IMR-90 (cell line): ENCODE results near the gene ASPHD2. TPM values are rescaled to one million over a fixed set of nuclear protein-coding genes. Genes with fewer than 3 reads are reported as not detected.

ENCODE experiments used
- ATAC-seq: fragments of 200-7000 bp; cut with Tn5 transposase; 2 replicates; pipeline ENCODE4 v1.9.1; 2020; ENCODE audit warnings: low read depth, mild to moderate bottlenecking, moderate library complexity
- BruUV-seq: library from RNA; stranded (reverse); fragments of 400-500 nt; replicated peaks from 2 replicates; lab custom pipeline; 2021; lab: Mats Ljungman, UMichigan
- CTCF ChIA-PET: fragments of 300-600 bp; formaldehyde crosslinking; extraction: SDS; loops from one replicate; lab custom pipeline; 2021; ENCODE audit warnings: antibody characterized with exemption; lab: Yijun Ruan, JAX
- POLR2A ChIA-PET: fragments of 300-600 bp; sonication (Branson Sonifier 250); formaldehyde crosslinking; loops from one replicate; lab custom pipeline; 2022; ENCODE audit warnings: antibody characterized with exemption; ENCODE audit not compliant: unreplicated experiment; lab: Charles Lee
- DNase-seq: peaks from one replicate; pipeline ENCODE4 v3.0.0; 2013
- H2AFZ ChIP-seq: replicated peaks from 2 replicates; pipeline ENCODE3; 2013; ENCODE audit warnings: low read length, mild to moderate bottlenecking; ENCODE audit not compliant: poor library complexity
- H2AK5ac ChIP-seq: 2 replicates; pipeline ENCODE4 v1.6.1; 2013; ENCODE audit warnings: low read depth, low read length, inconsistent platforms
- H2AK9ac ChIP-seq: replicated peaks from 2 replicates; pipeline ENCODE3; 2013; ENCODE audit warnings: mild to moderate bottlenecking, low read depth, low read length, moderate library complexity; ENCODE audit not compliant: poor library complexity
- H2BK120ac ChIP-seq: 2 replicates; pipeline ENCODE4 v1.6.1; 2013; ENCODE audit warnings: low read depth, low read length, inconsistent platforms
- H2BK15ac ChIP-seq: 3 replicates; pipeline ENCODE4 v1.6.1; 2013; ENCODE audit warnings: low read depth, low read length, inconsistent platforms
- H2BK20ac ChIP-seq: 2 replicates; pipeline ENCODE4 v1.6.1; 2013; ENCODE audit warnings: low read depth, mild to moderate bottlenecking, inconsistent platforms, low read length, moderate library complexity
- H2BK5ac ChIP-seq: 2 replicates; pipeline ENCODE4 v1.6.1; 2013; ENCODE audit warnings: mild to moderate bottlenecking, low read depth, low read length, inconsistent platforms; ENCODE audit not compliant: poor library complexity, severe bottlenecking
- H3K14ac ChIP-seq: replicated peaks from 2 replicates; pipeline ENCODE4 v1.6.1; 2013; ENCODE audit warnings: low read depth, low read length, inconsistent platforms
- H3K18ac ChIP-seq: 2 replicates; pipeline ENCODE4 v1.6.1; 2013; ENCODE audit warnings: low read depth, low read length, control low read depth
- H3K23ac ChIP-seq: 2 replicates; pipeline ENCODE4 v1.6.1; 2013; ENCODE audit warnings: low read depth, low read length, inconsistent platforms
- H3K27ac ChIP-seq: 2 replicates; pipeline ENCODE4 v1.5.1; 2013; ENCODE audit warnings: mild to moderate bottlenecking, control low read depth, low read length; ENCODE audit not compliant: insufficient read depth
- H3K27me3 ChIP-seq: 2 replicates; pipeline ENCODE4 v1.6.1; 2013; ENCODE audit warnings: low read length; ENCODE audit not compliant: control insufficient read depth, insufficient read depth
- H3K36me3 ChIP-seq: 2 replicates; pipeline ENCODE4 v1.6.1; 2013; ENCODE audit warnings: low read length, mixed read lengths; ENCODE audit not compliant: control insufficient read depth, insufficient read depth
- H3K4ac ChIP-seq: 2 replicates; pipeline ENCODE4 v1.6.1; 2013; ENCODE audit warnings: low read depth, low read length, inconsistent platforms
- H3K4me1 ChIP-seq: 2 replicates; pipeline ENCODE4 v1.6.1; 2013; ENCODE audit warnings: low read length, mixed read lengths; ENCODE audit not compliant: control insufficient read depth, insufficient read depth
- H3K4me2 ChIP-seq: 2 replicates; pipeline ENCODE4 v1.6.1; 2013; ENCODE audit warnings: low read depth, mild to moderate bottlenecking, control low read depth, low read length, moderate library complexity
- H3K4me3 ChIP-seq: 2 replicates; pipeline ENCODE4 v1.5.1; 2013; ENCODE audit warnings: low read depth, mild to moderate bottlenecking, control low read depth, low read length, moderate library complexity; ENCODE audit not compliant: insufficient read depth
- H3K56ac ChIP-seq: 2 replicates; pipeline ENCODE4 v1.6.1; 2013; ENCODE audit warnings: low read length, inconsistent platforms; ENCODE audit not compliant: insufficient read depth; ENCODE audit errors: extremely low read depth
- H3K79me1 ChIP-seq, 2 experiments: 2 replicates each; pipeline ENCODE4 v1.6.1; 2013; ENCODE audit warnings: low read length in 2 of 2, inconsistent platforms in 1 of 2, low read depth in 1 of 2
- H3K9ac ChIP-seq: 2 replicates; pipeline ENCODE4 v1.6.1; 2013; ENCODE audit warnings: low read depth, low read length, control low read depth
- H3K9me1 ChIP-seq: 2 replicates; pipeline ENCODE4 v1.6.1; 2013; ENCODE audit warnings: low read length, inconsistent platforms; ENCODE audit not compliant: insufficient read depth
- H3K9me3 ChIP-seq: 2 replicates; pipeline ENCODE4 v1.6.1; 2013; ENCODE audit warnings: low read length; ENCODE audit not compliant: control insufficient read depth, insufficient read depth
- H4K20me1 ChIP-seq: 2 replicates; pipeline ENCODE4 v1.6.1; 2013; ENCODE audit warnings: low read length, inconsistent platforms; ENCODE audit not compliant: insufficient read depth
- H4K5ac ChIP-seq: 2 replicates; pipeline ENCODE4 v1.6.1; 2013; ENCODE audit warnings: mild to moderate bottlenecking, low read depth, low read length, control low read depth
- H4K8ac ChIP-seq, 2 experiments: 2 replicates each; pipeline ENCODE4 v1.6.1; 2013; ENCODE audit warnings: low read depth in 2 of 2, low read length in 2 of 2, control low read depth in 1 of 2, inconsistent platforms in 1 of 2
- H4K91ac ChIP-seq: 2 replicates; pipeline ENCODE4 v1.6.1; 2013; ENCODE audit warnings: low read depth, low read length, inconsistent platforms; ENCODE audit not compliant: insufficient read depth
- CEBPB ChIP-seq: IDR thresholded peaks from 2 replicates; pipeline ENCODE4 v1.6.1; 2012; ENCODE audit warnings: low read depth, low read length, improper control_type of control experiment
- MAFK ChIP-seq: IDR thresholded peaks from 2 replicates; pipeline ENCODE4 v1.6.1; 2012; ENCODE audit warnings: low read depth, low read length, improper control_type of control experiment
- MAZ ChIP-seq: IDR thresholded peaks from 2 replicates; pipeline ENCODE4 v1.6.1; 2012; ENCODE audit warnings: low read depth, mild to moderate bottlenecking, low read length, improper control_type of control experiment, moderate library complexity, borderline replicate concordance
- RAD21 ChIP-seq: IDR thresholded peaks from 2 replicates; pipeline ENCODE4 v1.6.1; 2012; ENCODE audit warnings: low read length, improper control_type of control experiment
- RCOR1 ChIP-seq: IDR thresholded peaks from 2 replicates; pipeline ENCODE4 v1.6.1; 2012; ENCODE audit warnings: mild to moderate bottlenecking, low read length, improper control_type of control experiment; ENCODE audit not compliant: insufficient replicate concordance
- RFX5 ChIP-seq: IDR thresholded peaks from 2 replicates; pipeline ENCODE4 v1.8.0; 2012; ENCODE audit warnings: low read depth, mild to moderate bottlenecking, low read length, moderate library complexity
- WGBS, 2 experiments: methylation state at CpG; one replicate each; pipeline versions ENCODE4 v1.1.5 to v1.1.7; 2013; ENCODE audit warnings: missing lambda C conversion rate in 2 of 2; ENCODE audit not compliant: insufficient read length in 1 of 2; ENCODE audit errors: extremely low coverage in 2 of 2; 5-methylcytosine and 5-hydroxymethylcytosine counted together
- dilution Hi-C: fragments of 300-500 bp; cut with HindIII; formaldehyde crosslinking; loops from one replicate; pipeline ENCODE4 v1.14.3; 2018; ENCODE audit warnings: low sequenced_read_pairs; ENCODE audit not compliant: unreplicated experiment
- in situ Hi-C: fragments of 300-500 bp; cut with MboI; formaldehyde crosslinking; loops from 3 replicates; pipeline ENCODE4 v1.14.3; 2019; ENCODE audit warnings: low sequenced_read_pairs, inconsistent platforms, mixed read lengths
- intact Hi-C: fragments of 100-400 bp; cut with micrococcal nuclease; formaldehyde crosslinking; loops from 2 replicates; pipeline ENCODE4 v1.10.0; 2022
- polyA plus RNA-seq, 3 experiments: library from polyadenylated mRNA; depleted of rRNA; stranded (reverse); fragments of >200 nt; gene quantifications; 2 replicates each; pipeline ENCODE4 v1.2.3, GENCODE V29; 2012; ENCODE audit warnings: low replicate concordance in 1 of 3
- total RNA-seq: library from RNA; depleted of rRNA; stranded (reverse); fragments of >200 nt; gene quantifications from 2 replicates; pipeline ENCODE4 v1.2.3, GENCODE V29; 2012

ASPHD2 gene
- total and polyA plus RNA-seq, 2 of the 4 experiments (the other 2 are of a cell fraction), result 1.3 to 1.4 TPM

GRCh38 chr22:26477341-26477731 is 48.3 kb downstream of the ASPHD2 start:
- no peak for TF ChIP-seq MAFK
- no peak for TF ChIP-seq CEBPB
- TF ChIP-seq RAD21, result no peak
- no peak for TF ChIP-seq MAZ
- TF ChIP-seq RCOR1, result no peak
- TF ChIP-seq RFX5, result no peak
- peaks cover 7% of the 10 kb centered on the region for H3K4me1 ChIP-seq
- H3K27ac ChIP-seq, result no peak overlapping the region
- no peak overlapping the region for H2AFZ ChIP-seq
- in situ Hi-C loops, result no loop called here
- peaks cover 18% of the 10 kb centered on the region for H3K36me3 ChIP-seq
- H3K4me2 ChIP-seq, result no peak overlapping the region
- H3K27me3 ChIP-seq, result no peaks in the 10 kb centered on the region
- no peak overlapping the region for H3K56ac ChIP-seq
- H4K5ac ChIP-seq, result no peak overlapping the region
- H2BK20ac ChIP-seq, result 0 out of 2 replicates have a peak overlapping the region, but pooled peaks have one; percentile 0
- H3K9me1 ChIP-seq, result peaks cover 3% of the 10 kb centered on the region; the same call in 1 of the 2 replicates
- H3K18ac ChIP-seq, result no peak overlapping the region
- no peak for ATAC-seq
- dilution Hi-C loops, result no loop called here
- H3K9me3 ChIP-seq, result no peaks in the 10 kb centered on the region
- no peak overlapping the region for H2AK9ac ChIP-seq
- H2BK5ac ChIP-seq, result peak overlapping the region; percentile 5
- CTCF ChIA-PET, result no interaction called here
- no peak overlapping the region; the same call in 1 of the 2 replicates for H2AK5ac ChIP-seq
- POLR2A ChIA-PET, result no interaction called here
- peak overlapping the region; percentile 3; the same call in 1 of the 2 replicates for H3K14ac ChIP-seq
- H4K20me1 ChIP-seq, result no peaks in the 10 kb centered on the region
- no peak overlapping the region for H3K4ac ChIP-seq
- H3K23ac ChIP-seq, result no peak overlapping the region
- DNase-seq, result no peak
- intact Hi-C loops, result no loop called here
- no peak overlapping the region for H2BK15ac ChIP-seq
- WGBS, 2 experiments, result 80% methylated on average over 2 of the region's 4 CpGs; no CpG with 5 or more reads in 1 of the 2 experiments
- no peak overlapping the region for H3K4me3 ChIP-seq
- H4K91ac ChIP-seq, result no peak overlapping the region
- no peak overlapping the region; the same call in 1 of the 2 replicates for H2BK120ac ChIP-seq
- no peak overlapping the region for H4K8ac ChIP-seq
- H3K9ac ChIP-seq, result no peak overlapping the region
- no TSS peak for BruUV-seq
- peaks cover 10 to 40% of the 10 kb centered on the region in 2 experiments; a peak in 3 of 4 replicates for H3K79me1 ChIP-seq
